ENCODE data around the gene CLPTM1.

DNA sequence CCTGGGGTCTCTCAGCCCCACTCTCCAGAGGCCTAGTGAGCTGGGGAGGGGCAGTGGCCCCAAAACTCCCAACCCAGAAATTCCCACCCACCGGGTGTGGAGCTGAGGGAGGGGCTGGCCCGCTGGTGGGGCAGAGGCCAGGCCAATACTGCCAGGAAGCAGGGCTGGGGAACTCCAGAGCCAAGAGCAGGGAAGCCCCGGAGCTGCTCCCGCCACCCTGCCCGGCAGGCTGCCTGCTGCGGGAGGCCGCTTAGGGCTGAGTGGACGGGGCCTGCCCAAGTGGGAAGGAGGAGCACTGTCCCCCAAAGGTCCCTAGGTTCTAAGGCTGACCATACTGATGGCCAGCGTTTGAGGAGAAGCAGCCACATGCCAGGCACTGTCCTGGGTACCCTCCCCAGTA, 33.1 kb downstream of the CLPTM1 start:
- TF ChIP-seq, protein P1, sequence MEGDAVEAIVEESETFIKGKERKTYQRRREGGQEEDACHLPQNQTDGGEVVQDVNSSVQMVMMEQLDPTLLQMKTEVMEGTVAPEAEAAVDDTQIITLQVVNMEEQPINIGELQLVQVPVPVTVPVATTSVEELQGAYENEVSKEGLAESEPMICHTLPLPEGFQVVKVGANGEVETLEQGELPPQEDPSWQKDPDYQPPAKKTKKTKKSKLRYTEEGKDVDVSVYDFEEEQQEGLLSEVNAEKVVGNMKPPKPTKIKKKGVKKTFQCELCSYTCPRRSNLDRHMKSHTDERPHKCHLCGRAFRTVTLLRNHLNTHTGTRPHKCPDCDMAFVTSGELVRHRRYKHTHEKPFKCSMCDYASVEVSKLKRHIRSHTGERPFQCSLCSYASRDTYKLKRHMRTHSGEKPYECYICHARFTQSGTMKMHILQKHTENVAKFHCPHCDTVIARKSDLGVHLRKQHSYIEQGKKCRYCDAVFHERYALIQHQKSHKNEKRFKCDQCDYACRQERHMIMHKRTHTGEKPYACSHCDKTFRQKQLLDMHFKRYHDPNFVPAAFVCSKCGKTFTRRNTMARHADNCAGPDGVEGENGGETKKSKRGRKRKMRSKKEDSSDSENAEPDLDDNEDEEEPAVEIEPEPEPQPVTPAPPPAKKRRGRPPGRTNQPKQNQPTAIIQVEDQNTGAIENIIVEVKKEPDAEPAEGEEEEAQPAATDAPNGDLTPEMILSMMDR (IDR thresholded peaks at IDR 0.05; ENCODE audit: low read depth, low read length, poor library complexity, severe bottlenecking), result no peak
- TF ChIP-seq EZH2phosphoT487 (IDR thresholded peaks at IDR 0.05; ENCODE audit: borderline replicate concordance, low read length), result no peak
